Stomach (tissue), 4 donors: Measurements from ENCODE around the gene MB.

Source experiments
- EP300 ChIP-seq: sonication (generic); formaldehyde crosslinking; IDR thresholded peaks from one replicate; pipeline ENCODE4 v1.6.1; 2017; ENCODE audit warnings: antibody characterized with exemption
- POLR2A ChIP-seq, 4 donors: fragments of 450-650 bp; IDR thresholded peaks; one replicate each; pipeline ENCODE4 v1.6.1; 2016; ENCODE audit warnings: antibody characterized with exemption in 4 of 4, control low read depth in 2 of 4, mild to moderate bottlenecking in 1 of 4, moderate library complexity in 1 of 4
- TF ChIP-seq, protein P1 (sequence below), 7 experiments: fragments of 450-650 bp in 4 of 7; fragments of 200-600 bp in 3 of 7; sonication (generic) in 3 of 7; IDR thresholded peaks; one replicate each; pipeline ENCODE4 v1.5.1; 2016 to 2019; ENCODE audit warnings: antibody characterized with exemption in 7 of 7, control low read depth in 2 of 7, mild to moderate bottlenecking in 1 of 7

DNA sequence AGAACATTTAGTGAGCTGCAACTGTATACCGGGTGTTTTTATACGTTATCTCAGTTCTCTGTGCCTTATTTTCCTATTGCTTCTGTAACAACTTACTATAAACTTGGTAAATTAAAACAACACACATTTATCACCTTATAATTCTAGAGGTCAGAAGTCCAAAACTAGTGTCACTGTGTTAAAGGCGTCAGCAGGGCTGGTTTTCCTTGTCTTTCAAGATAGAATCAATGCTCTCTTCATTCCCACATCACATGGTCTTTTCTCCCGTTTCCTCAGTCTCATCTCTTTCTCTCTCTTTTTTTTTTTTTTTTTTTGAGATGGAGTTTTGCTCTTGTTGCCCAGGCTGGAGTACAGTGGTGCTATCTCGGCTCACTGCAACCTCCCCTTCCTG is 36.1 kb downstream of the MB start:
- TF ChIP-seq, protein P1, sequence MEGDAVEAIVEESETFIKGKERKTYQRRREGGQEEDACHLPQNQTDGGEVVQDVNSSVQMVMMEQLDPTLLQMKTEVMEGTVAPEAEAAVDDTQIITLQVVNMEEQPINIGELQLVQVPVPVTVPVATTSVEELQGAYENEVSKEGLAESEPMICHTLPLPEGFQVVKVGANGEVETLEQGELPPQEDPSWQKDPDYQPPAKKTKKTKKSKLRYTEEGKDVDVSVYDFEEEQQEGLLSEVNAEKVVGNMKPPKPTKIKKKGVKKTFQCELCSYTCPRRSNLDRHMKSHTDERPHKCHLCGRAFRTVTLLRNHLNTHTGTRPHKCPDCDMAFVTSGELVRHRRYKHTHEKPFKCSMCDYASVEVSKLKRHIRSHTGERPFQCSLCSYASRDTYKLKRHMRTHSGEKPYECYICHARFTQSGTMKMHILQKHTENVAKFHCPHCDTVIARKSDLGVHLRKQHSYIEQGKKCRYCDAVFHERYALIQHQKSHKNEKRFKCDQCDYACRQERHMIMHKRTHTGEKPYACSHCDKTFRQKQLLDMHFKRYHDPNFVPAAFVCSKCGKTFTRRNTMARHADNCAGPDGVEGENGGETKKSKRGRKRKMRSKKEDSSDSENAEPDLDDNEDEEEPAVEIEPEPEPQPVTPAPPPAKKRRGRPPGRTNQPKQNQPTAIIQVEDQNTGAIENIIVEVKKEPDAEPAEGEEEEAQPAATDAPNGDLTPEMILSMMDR (IDR thresholded peaks at IDR 0.05): no peak
- TF ChIP-seq POLR2A (IDR thresholded peaks at IDR 0.05): no peak
- TF ChIP-seq EP300: no peak
